ENCODE measurements around the gene MSH2. TPM values are rescaled to one million over a fixed set of nuclear protein-coding genes. Genes with fewer than 3 reads are reported as not detected.
A peak's percentile ranks its signal among the peaks of the same experiment; 100 is the strongest.

MSH2 gene
- total RNA-seq, 1 experiment from 2014 or later = 139 TPM

- H3K79me1 ChIP-seq (ENCODE audit: insufficient read depth, low read depth, low read length, poor library complexity, severe bottlenecking) = no peaks in the 10 kb centered on the region
- no peak overlapping the region for H2BK15ac ChIP-seq (ENCODE audit: low read depth, low read length)
- no peak overlapping the region for H3K9ac ChIP-seq (ENCODE audit: extremely low read depth, insufficient read length, low read length)
- no peak overlapping the region for H4K91ac ChIP-seq (ENCODE audit: insufficient read length, low read depth, low read length)
- no peak for TF ChIP-seq CTCF (conservative IDR thresholded peaks at IDR 0.05)
- no CpG with 5 or more reads among the region's 5 CpGs for WGBS (ENCODE audit: extremely low coverage, insufficient read length, low lambda C conversion rate)
- no peak for DNase-seq
- Mint-ChIP-seq H3K4me3 (no peak overlapping the region), H3K4me1 (peaks cover 31 to 38% of the 10 kb centered on the region in 2 experiments), H3K27ac (peak overlapping the region in 1 of 3 experiments; percentile 94; a peak in 1 of 7 replicates), H3K36me3 (ENCODE audit: insufficient read depth in 1 of 3, low read depth in 3 of 3) (peaks cover 0 to 7% (median 0%) of the 10 kb centered on the region in 3 experiments; a peak in 2 of 7 replicates), H3K9me3 (no peaks in the 10 kb centered on the region), H3K27me3 (ENCODE audit: low read depth) (no peaks in the 10 kb centered on the region; the same call in 1 of the 2 replicates)
- no peak overlapping the region for H3K23ac ChIP-seq (ENCODE audit: insufficient read length, low read depth, low read length)
- no peaks in the 10 kb centered on the region for H3K27me3 ChIP-seq (ENCODE audit: insufficient read depth, low read length)
- no peaks in the 10 kb centered on the region for H3K23me2 ChIP-seq (ENCODE audit: insufficient read length, low read depth, low read length, poor library complexity, severe bottlenecking)
- no peaks in the 10 kb centered on the region for H3K9me3 ChIP-seq (ENCODE audit: control insufficient read depth, low read depth, low read length)
- H2BK120ac ChIP-seq (ENCODE audit: low read depth, low read length, poor library complexity, severe bottlenecking) = no peak overlapping the region
- no peaks in the 10 kb centered on the region for H4K20me1 ChIP-seq (ENCODE audit: control insufficient read depth, insufficient read depth, insufficient read length)
- no peaks in the 10 kb centered on the region for H3K4me1 ChIP-seq (ENCODE audit: insufficient read depth, low read length)
- no peak overlapping the region for H3K4ac ChIP-seq (ENCODE audit: low read depth, low read length)
- H2BK5ac ChIP-seq (ENCODE audit: insufficient read length, low read length) = no peak overlapping the region
- H3K79me2 ChIP-seq (ENCODE audit: insufficient read depth, low read length) = no peaks in the 10 kb centered on the region
- H3K18ac ChIP-seq (ENCODE audit: insufficient read length, low read depth, low read length) = no peak overlapping the region
- H3K27ac ChIP-seq (ENCODE audit: insufficient read length, low read depth, low read length) = no peak overlapping the region
- no peak overlapping the region for H4K8ac ChIP-seq (replicated peaks; ENCODE audit: insufficient read length, low read depth, low read length)
- H4K5ac ChIP-seq (ENCODE audit: insufficient read length, low read depth, low read length) = no peak overlapping the region
- no peak overlapping the region for H2BK12ac ChIP-seq (ENCODE audit: insufficient read length, low read depth, low read length)
- H3K56ac ChIP-seq (ENCODE audit: insufficient read length, low read depth, low read length) = no peak overlapping the region
- H3K4me2 ChIP-seq (ENCODE audit: insufficient read depth, insufficient read length, low read length) = no peak overlapping the region
- H3T11ph ChIP-seq (ENCODE audit: low read length) = no peak overlapping the region
- no peak overlapping the region for H2AK5ac ChIP-seq (ENCODE audit: insufficient read length, low read length)
- no peak overlapping the region for H2BK20ac ChIP-seq (ENCODE audit: low read depth, low read length, poor library complexity, severe bottlenecking)
- H2AFZ ChIP-seq (ENCODE audit: low read length) = no peak overlapping the region
- no peak overlapping the region for H3K14ac ChIP-seq (ENCODE audit: insufficient read depth, low read length)
These were observed 128.6 kb downstream of the MSH2 start for GRCh38 chr2:47531378-47532042.

Small RNAs within 50 kb of the gene (microRNA-seq; reads per million reads assigned to microRNA genes)
- gene MIR559 (ENCODE audit: borderline microRNAs expressed) = 1.3 reads per million, percentile 7 among the genes with 10 or more reads in this experiment

Other genes starting within 250 kb of the MSH2 start
- gene STPG4, start 247.8 kb upstream of the MSH2 start, total RNA-seq (2021) = 0.13 and 0.42 TPM in 2 replicates
- gene CALM2, start 226.6 kb upstream of the MSH2 start, total RNA-seq (2021) = 462 and 466 TPM in 2 replicates
- 188 and 203 TPM in 2 replicates for gene EPCAM, start 33.8 kb upstream of the MSH2 start, total RNA-seq (2021)
- 7.8 and 8.1 TPM in 2 replicates for gene KCNK12, start 167.8 kb downstream of the MSH2 start, total RNA-seq (2021)